Measurements from ENCODE around the gene SPRY4. TPM values are rescaled to one million over a fixed set of nuclear protein-coding genes. Genes with fewer than 3 reads are reported as not detected.

The SPRY4 gene
- total and polyA plus RNA-seq, 2 of the 13 experiments (the other 11 are each of a cell fraction or from before 2014, with no cell fraction given), result 8.9 to 17.8 TPM

DNA sequence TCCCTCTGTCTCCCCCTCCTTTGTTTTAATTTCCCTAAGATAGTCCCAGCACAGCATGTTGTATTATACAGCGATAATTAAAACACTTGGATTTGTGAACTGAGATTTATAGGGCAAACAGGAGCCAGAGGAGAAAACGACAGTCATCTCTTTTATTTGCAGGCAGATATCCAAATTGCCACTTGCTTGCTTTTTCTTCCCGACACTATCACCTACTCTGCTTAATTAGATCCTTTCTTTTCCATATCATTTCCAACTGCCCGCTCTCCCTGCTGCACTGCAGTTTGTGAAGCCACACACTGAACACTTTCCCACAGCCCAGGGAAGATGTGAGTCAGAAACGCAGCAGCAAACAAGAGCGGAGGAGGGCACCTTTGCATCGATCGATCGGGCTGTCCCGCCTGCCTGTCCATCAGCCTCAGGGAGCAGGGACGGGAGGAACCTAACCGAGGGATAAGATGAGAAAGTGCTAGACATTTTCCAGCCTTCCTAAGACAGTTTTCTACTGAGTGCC, 35.8 kb upstream of the SPRY4 start (continued):
- TF ChIP-seq, protein P1, sequence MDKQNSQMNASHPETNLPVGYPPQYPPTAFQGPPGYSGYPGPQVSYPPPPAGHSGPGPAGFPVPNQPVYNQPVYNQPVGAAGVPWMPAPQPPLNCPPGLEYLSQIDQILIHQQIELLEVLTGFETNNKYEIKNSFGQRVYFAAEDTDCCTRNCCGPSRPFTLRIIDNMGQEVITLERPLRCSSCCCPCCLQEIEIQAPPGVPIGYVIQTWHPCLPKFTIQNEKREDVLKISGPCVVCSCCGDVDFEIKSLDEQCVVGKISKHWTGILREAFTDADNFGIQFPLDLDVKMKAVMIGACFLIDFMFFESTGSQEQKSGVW (CRISPR knock-in tag; IDR thresholded peaks at IDR 0.05; ENCODE audit: borderline replicate concordance), result no peak
- TF ChIP-seq JUND (CRISPR knock-in tag; IDR thresholded peaks at IDR 0.05) (peak; percentile 88), PAWR (CRISPR knock-in tag; IDR thresholded peaks at IDR 0.05; ENCODE audit: borderline replicate concordance) (no peak), ZNF558 (CRISPR knock-in tag; IDR thresholded peaks at IDR 0.05; ENCODE audit: borderline replicate concordance) (no peak), MIER3 (CRISPR knock-in tag; IDR thresholded peaks at IDR 0.05; ENCODE audit: borderline replicate concordance) (peak; percentile 88; the same call in 1 of the 2 replicates), ZFP1 (CRISPR knock-in tag; IDR thresholded peaks at IDR 0.05) (peak; percentile 59; the same call in 1 of the 2 replicates), ZNF317 (CRISPR knock-in tag; IDR thresholded peaks at IDR 0.05) (peak; percentile 51; the same call in 1 of the 2 replicates), CEBPB (IDR thresholded peaks at IDR 0.05; ENCODE audit: borderline replicate concordance, low read depth, low read length) (no peak), ZNF326 (CRISPR knock-in tag; IDR thresholded peaks at IDR 0.05; ENCODE audit: borderline replicate concordance) (no peak), ZNF768 (CRISPR knock-in tag; IDR thresholded peaks at IDR 0.05) (no peak), ZNF747 (CRISPR knock-in tag; IDR thresholded peaks at IDR 0.05; ENCODE audit: borderline replicate concordance) (0 out of 2 replicates have a peak, but pooled peaks have one; percentile 69), ZNF543 (CRISPR knock-in tag; IDR thresholded peaks at IDR 0.05) (no peak), GTF3A (CRISPR knock-in tag; conservative IDR thresholded peaks at IDR 0.05) (no peak), NONO (IDR thresholded peaks at IDR 0.05) (no peak), NONO (CRISPR knock-in tag; conservative IDR thresholded peaks at IDR 0.05) (peak; percentile 91; the same call in 1 of the 2 replicates), IKZF4 (CRISPR knock-in tag; IDR thresholded peaks at IDR 0.05; ENCODE audit: borderline replicate concordance, low read depth, not compliant biosample characterization) (no peak), SP4 (CRISPR knock-in tag; IDR thresholded peaks at IDR 0.05) (no peak), SALL1 (CRISPR knock-in tag; IDR thresholded peaks at IDR 0.05) (peak; percentile 96), KMT2A (CRISPR knock-in tag; IDR thresholded peaks at IDR 0.05) (peak; percentile 85), ZNF607 (CRISPR knock-in tag; IDR thresholded peaks at IDR 0.05; ENCODE audit: borderline replicate concordance) (0 out of 2 replicates have a peak, but pooled peaks have one; percentile 48)
- TF ChIP-seq, protein P2, sequence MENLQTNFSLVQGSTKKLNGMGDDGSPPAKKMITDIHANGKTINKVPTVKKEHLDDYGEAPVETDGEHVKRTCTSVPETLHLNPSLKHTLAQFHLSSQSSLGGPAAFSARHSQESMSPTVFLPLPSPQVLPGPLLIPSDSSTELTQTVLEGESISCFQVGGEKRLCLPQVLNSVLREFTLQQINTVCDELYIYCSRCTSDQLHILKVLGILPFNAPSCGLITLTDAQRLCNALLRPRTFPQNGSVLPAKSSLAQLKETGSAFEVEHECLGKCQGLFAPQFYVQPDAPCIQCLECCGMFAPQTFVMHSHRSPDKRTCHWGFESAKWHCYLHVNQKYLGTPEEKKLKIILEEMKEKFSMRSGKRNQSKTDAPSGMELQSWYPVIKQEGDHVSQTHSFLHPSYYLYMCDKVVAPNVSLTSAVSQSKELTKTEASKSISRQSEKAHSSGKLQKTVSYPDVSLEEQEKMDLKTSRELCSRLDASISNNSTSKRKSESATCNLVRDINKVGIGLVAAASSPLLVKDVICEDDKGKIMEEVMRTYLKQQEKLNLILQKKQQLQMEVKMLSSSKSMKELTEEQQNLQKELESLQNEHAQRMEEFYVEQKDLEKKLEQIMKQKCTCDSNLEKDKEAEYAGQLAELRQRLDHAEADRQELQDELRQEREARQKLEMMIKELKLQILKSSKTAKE (CRISPR knock-in tag; IDR thresholded peaks at IDR 0.05; ENCODE audit: borderline replicate concordance), result peak; percentile 83
- TF ChIP-seq, protein P3, sequence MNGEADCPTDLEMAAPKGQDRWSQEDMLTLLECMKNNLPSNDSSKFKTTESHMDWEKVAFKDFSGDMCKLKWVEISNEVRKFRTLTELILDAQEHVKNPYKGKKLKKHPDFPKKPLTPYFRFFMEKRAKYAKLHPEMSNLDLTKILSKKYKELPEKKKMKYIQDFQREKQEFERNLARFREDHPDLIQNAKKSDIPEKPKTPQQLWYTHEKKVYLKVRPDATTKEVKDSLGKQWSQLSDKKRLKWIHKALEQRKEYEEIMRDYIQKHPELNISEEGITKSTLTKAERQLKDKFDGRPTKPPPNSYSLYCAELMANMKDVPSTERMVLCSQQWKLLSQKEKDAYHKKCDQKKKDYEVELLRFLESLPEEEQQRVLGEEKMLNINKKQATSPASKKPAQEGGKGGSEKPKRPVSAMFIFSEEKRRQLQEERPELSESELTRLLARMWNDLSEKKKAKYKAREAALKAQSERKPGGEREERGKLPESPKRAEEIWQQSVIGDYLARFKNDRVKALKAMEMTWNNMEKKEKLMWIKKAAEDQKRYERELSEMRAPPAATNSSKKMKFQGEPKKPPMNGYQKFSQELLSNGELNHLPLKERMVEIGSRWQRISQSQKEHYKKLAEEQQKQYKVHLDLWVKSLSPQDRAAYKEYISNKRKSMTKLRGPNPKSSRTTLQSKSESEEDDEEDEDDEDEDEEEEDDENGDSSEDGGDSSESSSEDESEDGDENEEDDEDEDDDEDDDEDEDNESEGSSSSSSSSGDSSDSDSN (CRISPR knock-in tag; IDR thresholded peaks at IDR 0.05), result peak; percentile 65; the same call in 1 of the 2 replicates
- TF ChIP-seq, protein P4, sequence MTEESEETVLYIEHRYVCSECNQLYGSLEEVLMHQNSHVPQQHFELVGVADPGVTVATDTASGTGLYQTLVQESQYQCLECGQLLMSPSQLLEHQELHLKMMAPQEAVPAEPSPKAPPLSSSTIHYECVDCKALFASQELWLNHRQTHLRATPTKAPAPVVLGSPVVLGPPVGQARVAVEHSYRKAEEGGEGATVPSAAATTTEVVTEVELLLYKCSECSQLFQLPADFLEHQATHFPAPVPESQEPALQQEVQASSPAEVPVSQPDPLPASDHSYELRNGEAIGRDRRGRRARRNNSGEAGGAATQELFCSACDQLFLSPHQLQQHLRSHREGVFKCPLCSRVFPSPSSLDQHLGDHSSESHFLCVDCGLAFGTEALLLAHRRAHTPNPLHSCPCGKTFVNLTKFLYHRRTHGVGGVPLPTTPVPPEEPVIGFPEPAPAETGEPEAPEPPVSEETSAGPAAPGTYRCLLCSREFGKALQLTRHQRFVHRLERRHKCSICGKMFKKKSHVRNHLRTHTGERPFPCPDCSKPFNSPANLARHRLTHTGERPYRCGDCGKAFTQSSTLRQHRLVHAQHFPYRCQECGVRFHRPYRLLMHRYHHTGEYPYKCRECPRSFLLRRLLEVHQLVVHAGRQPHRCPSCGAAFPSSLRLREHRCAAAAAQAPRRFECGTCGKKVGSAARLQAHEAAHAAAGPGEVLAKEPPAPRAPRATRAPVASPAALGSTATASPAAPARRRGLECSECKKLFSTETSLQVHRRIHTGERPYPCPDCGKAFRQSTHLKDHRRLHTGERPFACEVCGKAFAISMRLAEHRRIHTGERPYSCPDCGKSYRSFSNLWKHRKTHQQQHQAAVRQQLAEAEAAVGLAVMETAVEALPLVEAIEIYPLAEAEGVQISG (CRISPR knock-in tag; IDR thresholded peaks at IDR 0.05), result peak; percentile 70

Measured in HepG2 (cell line).